Measurements from ENCODE around the gene DYSF. TPM values are rescaled to one million over a fixed set of nuclear protein-coding genes. Genes with fewer than 3 reads are reported as not detected.

Gene DYSF
- total RNA-seq, 2 donors from 2014 or later: 0.77 to 1.6 TPM

- DNase-seq (no peak), ATAC-seq (replicated peaks in 1 of 2) (no peak)
- Mint-ChIP-seq H3K4me3 (no peak overlapping the region), H3K27ac (no peak overlapping the region), H3K36me3 (ENCODE audit: insufficient read depth in 2 of 2) (no peaks in the 10 kb centered on the region), H3K4me1 (ENCODE audit: low read depth) (no peaks in the 10 kb centered on the region), H3K27me3 (ENCODE audit: low read depth) (no peaks in the 10 kb centered on the region), H3K9me3 (no peaks in the 10 kb centered on the region)
These were observed 162.7 kb downstream of the DYSF start for GRCh38 chr2:71615767-71616730.

- no peaks in the 10 kb centered on the region for H3K36me3 Mint-ChIP-seq (ENCODE audit: insufficient read depth in 2 of 2)
- H3K9me3 Mint-ChIP-seq: no peaks in the 10 kb centered on the region
- no peaks in the 10 kb centered on the region for H3K27me3 Mint-ChIP-seq (ENCODE audit: low read depth)
- no peaks in the 10 kb centered on the region for H3K4me1 Mint-ChIP-seq (ENCODE audit: low read depth)
- H3K4me3 Mint-ChIP-seq: no peak overlapping the region
- ATAC-seq (replicated peaks in 1 of 2): no peak
- no peak for DNase-seq
- no peak overlapping the region for H3K27ac Mint-ChIP-seq
These were observed 163.9 kb downstream of the DYSF start for GRCh38 chr2:71617266-71617665.

GRCh38 chr2:71618327-71619113, 165.2 kb downstream of the DYSF start:
- Mint-ChIP-seq H3K4me1 (ENCODE audit: low read depth) (no peaks in the 10 kb centered on the region), H3K4me3 (no peak overlapping the region), H3K27me3 (ENCODE audit: low read depth) (no peaks in the 10 kb centered on the region), H3K9me3 (no peaks in the 10 kb centered on the region), H3K27ac (no peak overlapping the region), H3K36me3 (ENCODE audit: insufficient read depth in 2 of 2) (no peaks in the 10 kb centered on the region)
- DNase-seq (no peak), ATAC-seq (replicated peaks in 1 of 2) (no peak)

- DNase-seq (no peak), ATAC-seq (replicated peaks in 1 of 2) (no peak)
These were observed 165.9 kb downstream of the DYSF start for GRCh38 chr2:71619230-71619741.

GRCh38 chr2:71620116-71620515, 166.8 kb downstream of the DYSF start:
- ATAC-seq (replicated peaks in 1 of 2) (no peak), DNase-seq (no peak)
- no peaks in the 10 kb centered on the region for H3K27me3 Mint-ChIP-seq (ENCODE audit: low read depth)
- H3K27ac Mint-ChIP-seq: no peak overlapping the region
- no peaks in the 10 kb centered on the region for H3K36me3 Mint-ChIP-seq (ENCODE audit: insufficient read depth in 2 of 2)
- H3K9me3 Mint-ChIP-seq: no peaks in the 10 kb centered on the region
- no peak overlapping the region for H3K4me3 Mint-ChIP-seq
- H3K4me1 Mint-ChIP-seq (ENCODE audit: low read depth): no peaks in the 10 kb centered on the region

More at GRCh38 chr2:71619230-71619741, 165.9 kb downstream of the DYSF start:
- Mint-ChIP-seq H3K4me3 (no peak overlapping the region), H3K36me3 (ENCODE audit: insufficient read depth in 2 of 2) (no peaks in the 10 kb centered on the region), H3K27ac (no peak overlapping the region), H3K27me3 (ENCODE audit: low read depth) (no peaks in the 10 kb centered on the region), H3K9me3 (no peaks in the 10 kb centered on the region), H3K4me1 (ENCODE audit: low read depth) (no peaks in the 10 kb centered on the region)

- H3K27me3 Mint-ChIP-seq (ENCODE audit: low read depth): no peaks in the 10 kb centered on the region
- DNase-seq (no peak), ATAC-seq (replicated peaks in 1 of 2) (no peak)
- no peak overlapping the region for H3K27ac Mint-ChIP-seq
- no peak overlapping the region for H3K4me3 Mint-ChIP-seq
- H3K9me3 Mint-ChIP-seq: no peaks in the 10 kb centered on the region
- no peaks in the 10 kb centered on the region for H3K36me3 Mint-ChIP-seq (ENCODE audit: insufficient read depth in 2 of 2)
- no peaks in the 10 kb centered on the region for H3K4me1 Mint-ChIP-seq (ENCODE audit: low read depth)
These were observed 167.5 kb downstream of the DYSF start for GRCh38 chr2:71620851-71621251.

GRCh38 chr2:71629273-71629672, 175.9 kb downstream of the DYSF start:
- H3K4me1 Mint-ChIP-seq (ENCODE audit: low read depth): no peaks in the 10 kb centered on the region
- no peaks in the 10 kb centered on the region for H3K9me3 Mint-ChIP-seq
- H3K36me3 Mint-ChIP-seq (ENCODE audit: insufficient read depth in 2 of 2): no peaks in the 10 kb centered on the region
- H3K27me3 Mint-ChIP-seq (ENCODE audit: low read depth): peaks cover 30% of the 10 kb centered on the region
- no peak overlapping the region for H3K27ac Mint-ChIP-seq
- H3K4me3 Mint-ChIP-seq: no peak overlapping the region
- no peak for DNase-seq
- no peak for ATAC-seq (replicated peaks in 1 of 2)

- Mint-ChIP-seq H3K36me3 (ENCODE audit: insufficient read depth in 2 of 2) (no peaks in the 10 kb centered on the region), H3K27ac (no peak overlapping the region), H3K4me1 (ENCODE audit: low read depth) (no peaks in the 10 kb centered on the region), H3K9me3 (no peaks in the 10 kb centered on the region), H3K4me3 (no peak overlapping the region), H3K27me3 (ENCODE audit: low read depth) (peaks cover 33% of the 10 kb centered on the region)
- DNase-seq (no peak), ATAC-seq (replicated peaks in 1 of 2) (no peak)
These were observed 176.6 kb downstream of the DYSF start for GRCh38 chr2:71629771-71630453.

GRCh38 chr2:71630454-71631328, 177.3 kb downstream of the DYSF start:
- H3K4me1 Mint-ChIP-seq (ENCODE audit: low read depth): no peaks in the 10 kb centered on the region
- no peaks in the 10 kb centered on the region for H3K9me3 Mint-ChIP-seq
- H3K27me3 Mint-ChIP-seq (ENCODE audit: low read depth): peaks cover 37% of the 10 kb centered on the region
- H3K4me3 Mint-ChIP-seq: no peak overlapping the region
- DNase-seq: no peak
- ATAC-seq (replicated peaks in 1 of 2): no peak
- no peak overlapping the region for H3K27ac Mint-ChIP-seq
- no peaks in the 10 kb centered on the region for H3K36me3 Mint-ChIP-seq (ENCODE audit: insufficient read depth in 2 of 2)

- Mint-ChIP-seq H3K36me3 (ENCODE audit: insufficient read depth in 2 of 2) (no peaks in the 10 kb centered on the region), H3K4me3 (no peak overlapping the region), H3K9me3 (no peaks in the 10 kb centered on the region), H3K27me3 (ENCODE audit: low read depth) (peaks cover 37% of the 10 kb centered on the region), H3K27ac (no peak overlapping the region), H3K4me1 (ENCODE audit: low read depth) (no peaks in the 10 kb centered on the region)
- no peak for DNase-seq
- ATAC-seq (replicated peaks in 1 of 2): no peak
These were observed 178.1 kb downstream of the DYSF start for GRCh38 chr2:71631411-71631931.

- Mint-ChIP-seq H3K4me3 (no peak overlapping the region), H3K27me3 (ENCODE audit: low read depth) (peaks cover 30% of the 10 kb centered on the region), H3K27ac (no peak overlapping the region), H3K4me1 (ENCODE audit: low read depth) (no peaks in the 10 kb centered on the region), H3K36me3 (ENCODE audit: insufficient read depth in 2 of 2) (no peaks in the 10 kb centered on the region), H3K9me3 (no peaks in the 10 kb centered on the region)
- no peak for DNase-seq
- no peak for ATAC-seq (replicated peaks in 1 of 2)
These were observed 179.7 kb downstream of the DYSF start for GRCh38 chr2:71633086-71633485.

- H3K4me3 Mint-ChIP-seq: no peak overlapping the region
- DNase-seq (no peak), ATAC-seq (replicated peaks in 1 of 2) (no peak)
- no peaks in the 10 kb centered on the region for H3K36me3 Mint-ChIP-seq (ENCODE audit: insufficient read depth in 2 of 2)
- H3K4me1 Mint-ChIP-seq (ENCODE audit: low read depth): no peaks in the 10 kb centered on the region
- no peaks in the 10 kb centered on the region for H3K9me3 Mint-ChIP-seq
- H3K27ac Mint-ChIP-seq: no peak overlapping the region
- peaks cover 21% of the 10 kb centered on the region for H3K27me3 Mint-ChIP-seq (ENCODE audit: low read depth)
These were observed 181.2 kb downstream of the DYSF start for GRCh38 chr2:71634567-71634966.
